ENCODE measurements around the gene PTPRN2. TPM values are rescaled to one million over a fixed set of nuclear protein-coding genes. Genes with fewer than 3 reads are reported as not detected.
A peak's percentile ranks its signal among the peaks of the same experiment; 100 is the strongest.
"Not testable (repeated sequence)": the region's sequence is repeated elsewhere in the genome, so short reads cannot be mapped to it uniquely, and the experiment has no call there.

PTPRN2 gene
- total and polyA plus RNA-seq, 2 of the 13 experiments (the other 11 are each of a cell fraction or from before 2014, with no cell fraction given): 2.5 to 24.2 TPM

- H3K79me2 ChIP-seq (ENCODE audit: insufficient read depth, low read length); H3K27ac ChIP-seq (ENCODE audit: extremely low read length, insufficient read depth, low read length); H3K4me2 ChIP-seq (ENCODE audit: low read depth, low read length); CTCF ChIA-PET (ENCODE audit: low intra/inter-chr PET ratio, low total read pairs); intact Hi-C loops (cut with micrococcal nuclease; ENCODE audit: unreplicated experiment); in situ Hi-C loops (cut with HindIII; ENCODE audit: extremely low pct_ligation_motif_present, low pct_unique_long_range_greater_than_20kb); H3K9ac ChIP-seq (ENCODE audit: insufficient read depth, low read depth, low read length); H3K27me3 ChIP-seq (ENCODE audit: control insufficient read depth in 1 of 2, insufficient read depth in 2 of 2, low read length in 2 of 2); H3K9me3 ChIP-seq (ENCODE audit: low read length); FAIRE-seq; H3K4me1 ChIP-seq (ENCODE audit: insufficient read depth, low read length); H4K20me1 ChIP-seq (ENCODE audit: insufficient read depth, low read length); H3K4me3 ChIP-seq (replicated peaks in 1 of 3; ENCODE audit: insufficient read depth in 1 of 3, low read depth in 2 of 3, low read length in 3 of 3); H3K36me3 ChIP-seq (replicated peaks in 1 of 2; ENCODE audit: control insufficient read depth in 1 of 2, insufficient read depth in 2 of 2, low read length in 2 of 2); H2AFZ ChIP-seq (ENCODE audit: low read length); BruUV-seq (replicated peaks); POLR2A ChIA-PET; DNase-seq (ENCODE audit: low spot score); ATAC-seq: not testable (repeated sequence)
- WGBS (ENCODE audit: low lambda C conversion rate): 65% methylated on average over 8 of the region's 9 CpGs
Observed at GRCh38 chr7:157980341-157980731, 607.3 kb downstream of the PTPRN2 start.

DNA sequence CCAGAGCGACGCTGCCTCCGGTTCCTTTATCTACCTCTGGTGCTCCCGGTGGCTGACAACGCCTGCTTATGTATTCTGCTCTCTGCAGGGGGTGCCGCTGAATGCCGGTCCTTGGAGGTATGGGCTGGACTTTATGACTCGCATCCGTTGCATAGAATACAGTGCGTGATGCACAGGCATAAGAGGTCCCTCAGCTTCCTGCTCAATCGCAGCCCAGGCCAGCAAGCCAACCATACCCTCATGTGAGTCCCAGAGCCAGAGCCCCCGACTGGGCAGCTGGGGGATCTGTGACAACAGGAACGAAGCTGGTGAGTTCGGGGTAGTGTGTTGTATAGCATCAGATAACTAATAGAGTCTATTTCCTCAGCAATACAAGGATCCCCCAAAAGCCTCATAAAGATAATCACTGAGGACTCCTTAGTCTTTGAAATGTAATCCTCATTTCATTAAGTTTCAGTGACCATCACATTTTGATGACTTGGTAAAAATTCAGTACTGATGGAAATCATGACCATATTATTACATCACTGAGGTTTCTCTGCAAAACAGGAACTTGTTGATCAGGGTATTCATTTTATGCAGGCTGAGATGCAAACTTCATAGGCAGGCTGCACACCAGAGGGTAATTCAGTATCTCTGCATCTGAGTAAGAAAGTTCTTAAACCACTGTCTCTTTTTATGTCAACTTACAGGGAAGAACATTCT lies 607.8 kb downstream of the PTPRN2 start:
- no TSS peak for BruUV-seq (replicated peaks)
- Histone ChIP-seq H3K4me2 (ENCODE audit: low read depth, low read length) (no peak overlapping the region), H3K79me2 (ENCODE audit: insufficient read depth, low read length) (no peaks in the 10 kb centered on the region), H3K27me3 (ENCODE audit: control insufficient read depth in 1 of 2, insufficient read depth in 2 of 2, low read length in 2 of 2) (no peaks in the 10 kb centered on the region; a peak in 1 of 5 replicates), H3K9me3 (ENCODE audit: low read length) (no peaks in the 10 kb centered on the region), H3K36me3 (replicated peaks in 1 of 2; ENCODE audit: control insufficient read depth in 1 of 2, insufficient read depth in 2 of 2, low read length in 2 of 2) (no peaks in the 10 kb centered on the region), H3K9ac (ENCODE audit: insufficient read depth, low read depth, low read length) (no peak overlapping the region), H3K27ac (ENCODE audit: extremely low read length, insufficient read depth, low read length) (no peak overlapping the region), H3K4me3 (replicated peaks in 1 of 3; ENCODE audit: insufficient read depth in 1 of 3, low read depth in 2 of 3, low read length in 3 of 3) (no peak overlapping the region), H3K4me1 (ENCODE audit: insufficient read depth, low read length) (no peaks in the 10 kb centered on the region), H2AFZ (ENCODE audit: low read length) (no peak overlapping the region), H4K20me1 (ENCODE audit: insufficient read depth, low read length) (peaks cover 10% of the 10 kb centered on the region; the same call in 1 of the 2 replicates)
- no peak for ATAC-seq
- ChIA-PET POLR2A (no interaction called here), CTCF (ENCODE audit: low intra/inter-chr PET ratio, low total read pairs) (no interaction called here)
- WGBS (ENCODE audit: low lambda C conversion rate): 87% methylated on average over 11 of the region's 14 CpGs
- DNase-seq (ENCODE audit: low spot score): no peak
- intact Hi-C loops (cut with micrococcal nuclease; ENCODE audit: unreplicated experiment): no loop called here
- no peak for FAIRE-seq
- TF ChIP-seq PHF5A (CRISPR knock-in tag; IDR thresholded peaks at IDR 0.05; ENCODE audit: low read depth, unreplicated experiment): no peak
- no peak for TF ChIP-seq SNAPC2 (CRISPR knock-in tag; IDR thresholded peaks at IDR 0.05)
- TF ChIP-seq MAFK (conservative IDR thresholded peaks at IDR 0.05 in 1 of 2, IDR thresholded peaks at IDR 0.05 in 1 of 2; ENCODE audit: low read length in 2 of 2): peak; percentile 74 to 76
- no peak for TF ChIP-seq ZFP36 (IDR thresholded peaks at IDR 0.05; ENCODE audit: borderline replicate concordance, low read depth, low read length, partially characterized antibody)
- no peak for TF ChIP-seq ARID2 (CRISPR knock-in tag; IDR thresholded peaks at IDR 0.05; ENCODE audit: borderline replicate concordance)
- no peak for TF ChIP-seq ZSCAN21 (CRISPR knock-in tag; IDR thresholded peaks at IDR 0.05; ENCODE audit: borderline replicate concordance)
- peak; percentile 71; the same call in 1 of the 2 replicates for TF ChIP-seq MAFF (IDR thresholded peaks at IDR 0.05; ENCODE audit: low read depth, low read length)
- no peak for TF ChIP-seq ZBTB46 (CRISPR knock-in tag; IDR thresholded peaks at IDR 0.05; ENCODE audit: borderline replicate concordance)
- TF ChIP-seq, protein P1, sequence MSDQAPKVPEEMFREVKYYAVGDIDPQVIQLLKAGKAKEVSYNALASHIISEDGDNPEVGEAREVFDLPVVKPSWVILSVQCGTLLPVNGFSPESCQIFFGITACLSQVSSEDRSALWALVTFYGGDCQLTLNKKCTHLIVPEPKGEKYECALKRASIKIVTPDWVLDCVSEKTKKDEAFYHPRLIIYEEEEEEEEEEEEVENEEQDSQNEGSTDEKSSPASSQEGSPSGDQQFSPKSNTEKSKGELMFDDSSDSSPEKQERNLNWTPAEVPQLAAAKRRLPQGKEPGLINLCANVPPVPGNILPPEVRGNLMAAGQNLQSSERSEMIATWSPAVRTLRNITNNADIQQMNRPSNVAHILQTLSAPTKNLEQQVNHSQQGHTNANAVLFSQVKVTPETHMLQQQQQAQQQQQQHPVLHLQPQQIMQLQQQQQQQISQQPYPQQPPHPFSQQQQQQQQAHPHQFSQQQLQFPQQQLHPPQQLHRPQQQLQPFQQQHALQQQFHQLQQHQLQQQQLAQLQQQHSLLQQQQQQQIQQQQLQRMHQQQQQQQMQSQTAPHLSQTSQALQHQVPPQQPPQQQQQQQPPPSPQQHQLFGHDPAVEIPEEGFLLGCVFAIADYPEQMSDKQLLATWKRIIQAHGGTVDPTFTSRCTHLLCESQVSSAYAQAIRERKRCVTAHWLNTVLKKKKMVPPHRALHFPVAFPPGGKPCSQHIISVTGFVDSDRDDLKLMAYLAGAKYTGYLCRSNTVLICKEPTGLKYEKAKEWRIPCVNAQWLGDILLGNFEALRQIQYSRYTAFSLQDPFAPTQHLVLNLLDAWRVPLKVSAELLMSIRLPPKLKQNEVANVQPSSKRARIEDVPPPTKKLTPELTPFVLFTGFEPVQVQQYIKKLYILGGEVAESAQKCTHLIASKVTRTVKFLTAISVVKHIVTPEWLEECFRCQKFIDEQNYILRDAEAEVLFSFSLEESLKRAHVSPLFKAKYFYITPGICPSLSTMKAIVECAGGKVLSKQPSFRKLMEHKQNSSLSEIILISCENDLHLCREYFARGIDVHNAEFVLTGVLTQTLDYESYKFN (CRISPR knock-in tag; conservative IDR thresholded peaks at IDR 0.05): no peak
- in situ Hi-C loops (cut with HindIII; ENCODE audit: extremely low pct_ligation_motif_present, low pct_unique_long_range_greater_than_20kb): no loop called here
